PC-3 (cell line): Measurements from ENCODE around the gene RECQL5. TPM values are rescaled to one million over a fixed set of nuclear protein-coding genes. Genes with fewer than 3 reads are reported as not detected.

Experiments
- ATAC-seq: fragments of 200-7000 bp; cut with Tn5 transposase; 2 replicates; pipeline ENCODE4 v1.9.1; 2020; ENCODE audit warnings: mild to moderate bottlenecking, moderate library complexity
- BruUV-seq: library from RNA; stranded (reverse); fragments of 400-500 nt; replicated peaks from 2 replicates; lab custom pipeline; 2021; lab: Mats Ljungman, UMichigan
- CTCF ChIA-PET: fragments of 300-600 bp; sonication (Branson Sonifier 250); formaldehyde crosslinking; loops from one replicate; lab custom pipeline; 2022; ENCODE audit warnings: antibody characterized with exemption; lab: Charles Lee
- POLR2A ChIA-PET: fragments of 300-600 bp; sonication (Branson Sonifier 250); formaldehyde crosslinking; loops from one replicate; lab custom pipeline; 2022; ENCODE audit warnings: antibody characterized with exemption; ENCODE audit not compliant: unreplicated experiment; lab: Charles Lee
- DNase-seq: peaks from one replicate; pipeline ENCODE4 v3.0.0-alpha.2; 2015
- H2AFZ ChIP-seq: fragments of 300-600 bp; sonication (generic); 2 replicates; pipeline ENCODE4 v1.6.0; 2016; ENCODE audit warnings: antibody characterized with exemption, low read length
- H3F3A ChIP-seq: fragments of 300-600 bp; sonication (generic); one replicate; pipeline ENCODE4 v1.6.0; 2017; ENCODE audit warnings: antibody characterized with exemption, low read length, control low read depth, mild to moderate bottlenecking; ENCODE audit not compliant: unreplicated experiment
- H3K27ac ChIP-seq: fragments of 300-600 bp; sonication (generic); 2 replicates; pipeline ENCODE4 v1.5.1; 2016; ENCODE audit warnings: mild to moderate bottlenecking, low read length
- H3K27me3 ChIP-seq: fragments of 300-600 bp; sonication (generic); 2 replicates; pipeline ENCODE4 v1.6.1; 2016; ENCODE audit warnings: low read length, mixed read lengths
- H3K36me3 ChIP-seq: fragments of 300-600 bp; sonication (generic); 2 replicates; pipeline ENCODE4 v1.6.1; 2016; ENCODE audit warnings: low read depth, mixed run types, low read length, mixed read lengths
- H3K4me1 ChIP-seq: fragments of 300-600 bp; sonication (generic); 2 replicates; pipeline ENCODE4 v1.5.1; 2016; ENCODE audit warnings: low read length; ENCODE audit not compliant: insufficient read depth
- H3K4me2 ChIP-seq: fragments of 300-600 bp; sonication (generic); 2 replicates; pipeline ENCODE4 v1.6.0; 2016; ENCODE audit warnings: low read length
- H3K4me3 ChIP-seq: fragments of 300-600 bp; sonication (generic); 2 replicates; pipeline ENCODE4 v1.5.1; 2016; ENCODE audit warnings: mild to moderate bottlenecking, low read length, mixed read lengths
- H3K79me2 ChIP-seq: fragments of 300-600 bp; sonication (generic); 2 replicates; pipeline ENCODE4 v1.6.1; 2017; ENCODE audit warnings: low read length, mixed read lengths
- H3K9ac ChIP-seq: fragments of 300-600 bp; sonication (generic); 2 replicates; pipeline ENCODE4 v1.6.0; 2016; ENCODE audit warnings: mild to moderate bottlenecking, low read length
- H3K9me2 ChIP-seq: fragments of 300-600 bp; sonication (generic); replicated peaks from 2 replicates; pipeline ENCODE4 v1.6.1; 2016; ENCODE audit warnings: mixed run types, low read length, mixed read lengths
- H3K9me3 ChIP-seq: fragments of 300-600 bp; sonication (generic); 2 replicates; pipeline ENCODE4 v1.6.1; 2016; ENCODE audit warnings: low read length, mixed read lengths
- H4K20me1 ChIP-seq: fragments of 300-600 bp; sonication (generic); 2 replicates; pipeline ENCODE4 v1.6.1; 2016; ENCODE audit warnings: low read length, mixed read lengths
- CTCF ChIP-seq: fragments of 300-600 bp; sonication (generic); conservative IDR thresholded peaks from 2 replicates; pipeline ENCODE4 v1.5.1; 2017; ENCODE audit warnings: antibody characterized with exemption, low read depth, mild to moderate bottlenecking, low read length
- EZH2 ChIP-seq: fragments of 300-600 bp; sonication (generic); IDR thresholded peaks from one replicate; pipeline ENCODE4 v1.6.1; 2017; ENCODE audit warnings: antibody characterized with exemption, mild to moderate bottlenecking, low read length; ENCODE audit not compliant: unreplicated experiment
- EZH2phosphoT487 ChIP-seq: fragments of 300-600 bp; sonication (generic); IDR thresholded peaks from 2 replicates; pipeline ENCODE4 v1.6.1; 2018; ENCODE audit warnings: mild to moderate bottlenecking, antibody characterized with exemption, low read length, borderline replicate concordance
- intact Hi-C: fragments of 100-400 bp; cut with micrococcal nuclease; formaldehyde crosslinking; loops from 2 replicates; pipeline ENCODE4 v1.9.0; 2023
- total RNA-seq: library from RNA; depleted of rRNA; stranded (reverse); fragments of >200 nt; gene quantifications from 2 replicates; pipeline ENCODE4 v1.2.3, GENCODE V29; 2014

RECQL5 gene
- total RNA-seq, 1 experiment from 2014 or later, result 54.2 TPM

- H3K79me2 ChIP-seq, result no peaks in the 10 kb centered on the region
- H4K20me1 ChIP-seq, result no peaks in the 10 kb centered on the region
- no TSS peak for BruUV-seq
- no peaks in the 10 kb centered on the region for H3F3A ChIP-seq
- no peak overlapping the region for H2AFZ ChIP-seq
- no peaks in the 10 kb centered on the region for H3K36me3 ChIP-seq
- ChIA-PET POLR2A (no interaction called here), CTCF (no interaction called here)
- no peaks in the 10 kb centered on the region for H3K9me2 ChIP-seq
- no peak overlapping the region for H3K4me2 ChIP-seq
- H3K27me3 ChIP-seq, result no peaks in the 10 kb centered on the region
- H3K4me1 ChIP-seq, result peaks cover 32% of the 10 kb centered on the region
- H3K4me3 ChIP-seq, result no peak overlapping the region
- DNase-seq (no peak), ATAC-seq (no peak)
- TF ChIP-seq EZH2, result no peak
- no peak for TF ChIP-seq CTCF
- TF ChIP-seq EZH2phosphoT487, result no peak
- H3K9me3 ChIP-seq, result no peaks in the 10 kb centered on the region
- no peak overlapping the region for H3K27ac ChIP-seq
- H3K9ac ChIP-seq, result no peak overlapping the region
- intact Hi-C loops, result no loop called here
Measured at GRCh38 chr17:75637551-75637950, 29.4 kb downstream of the RECQL5 start.

- intact Hi-C loops, result no loop called here
- no peak overlapping the region for H3K4me2 ChIP-seq
- H4K20me1 ChIP-seq, result no peaks in the 10 kb centered on the region
- ATAC-seq, result no peak
- H3K9me2 ChIP-seq, result no peaks in the 10 kb centered on the region
- no peak overlapping the region for H3K9ac ChIP-seq
- no TSS peak for BruUV-seq
- H3K27me3 ChIP-seq, result no peaks in the 10 kb centered on the region
- H3K4me3 ChIP-seq, result no peak overlapping the region
- no peaks in the 10 kb centered on the region for H3K36me3 ChIP-seq
- TF ChIP-seq CTCF (no peak), EZH2phosphoT487 (no peak), EZH2 (no peak)
- no peak overlapping the region for H3K27ac ChIP-seq
- no peak overlapping the region for H2AFZ ChIP-seq
- no peak for DNase-seq
- ChIA-PET CTCF (no interaction called here), POLR2A (no interaction called here)
- peaks cover 28% of the 10 kb centered on the region for H3K4me1 ChIP-seq
- no peaks in the 10 kb centered on the region for H3F3A ChIP-seq
- no peaks in the 10 kb centered on the region for H3K9me3 ChIP-seq
- H3K79me2 ChIP-seq, result no peaks in the 10 kb centered on the region
Measured at GRCh38 chr17:75637143-75637538, 29.8 kb downstream of the RECQL5 start.

- H2AFZ ChIP-seq, result no peak overlapping the region
- ChIA-PET POLR2A (no interaction called here), CTCF (interaction anchor here (1.3 kb wide), 1 partner anchor 17 kb away, joined by 5 read pairs; no protein-coding TSS in a partner anchor)
- H3F3A ChIP-seq, result no peaks in the 10 kb centered on the region
- no peak overlapping the region for H3K4me2 ChIP-seq
- no peaks in the 10 kb centered on the region for H4K20me1 ChIP-seq
- intact Hi-C loops, result no loop called here
- ATAC-seq (no peak), DNase-seq (no peak)
- no peaks in the 10 kb centered on the region for H3K9me2 ChIP-seq
- H3K27me3 ChIP-seq, result no peaks in the 10 kb centered on the region
- no peak overlapping the region for H3K9ac ChIP-seq
- peaks cover 25% of the 10 kb centered on the region for H3K4me1 ChIP-seq
- no peaks in the 10 kb centered on the region for H3K36me3 ChIP-seq
- H3K27ac ChIP-seq, result no peak overlapping the region
- TF ChIP-seq CTCF (no peak), EZH2 (no peak), EZH2phosphoT487 (no peak)
- no peaks in the 10 kb centered on the region for H3K9me3 ChIP-seq
- no peak overlapping the region for H3K4me3 ChIP-seq
- H3K79me2 ChIP-seq, result no peaks in the 10 kb centered on the region
- no TSS peak for BruUV-seq
Measured at GRCh38 chr17:75636381-75637142, 30.4 kb downstream of the RECQL5 start.
